Kidney (tissue), 14 donors: ENCODE measurements around the gene ADTRP. TPM values are rescaled to one million over a fixed set of nuclear protein-coding genes. Genes with fewer than 3 reads are reported as not detected.
A peak's percentile ranks its signal among the peaks of the same experiment; 100 is the strongest.

ENCODE experiments used
- DNase-seq, 5 donors: peaks; one replicate each; pipeline ENCODE4 v3.0.0-alpha.2; 2013 to 2020
- FAIRE-seq: peaks from 2 replicates; lab custom pipeline; 2012; peaks lifted over from hg19 to GRCh38; lab: Jason Lieb, UNC
- H3K27ac ChIP-seq, 2 donors: one replicate each; pipeline ENCODE4 v1.7.0; 2013; ENCODE audit warnings: low read depth in 2 of 2, low read length in 2 of 2, inconsistent platforms in 1 of 2
- H3K27me3 ChIP-seq: one replicate; pipeline ENCODE4 v1.7.1; 2013; ENCODE audit warnings: low read length, inconsistent platforms; ENCODE audit not compliant: control insufficient read depth, insufficient read depth
- H3K36me3 ChIP-seq, 3 donors: one replicate each; pipeline versions ENCODE4 v1.7.0 to v1.7.1; 2013; ENCODE audit warnings: low read length in 3 of 3, control low read depth in 1 of 3, inconsistent platforms in 1 of 3; ENCODE audit not compliant: insufficient read depth in 3 of 3, control insufficient read depth in 2 of 3
- H3K4me1 ChIP-seq, 3 donors: one replicate each; pipeline versions ENCODE4 v1.7.0 to v1.7.1; 2013; ENCODE audit warnings: low read length in 3 of 3, inconsistent platforms in 1 of 3, low read depth in 1 of 3; ENCODE audit not compliant: control insufficient read depth in 2 of 3, insufficient read depth in 2 of 3
- H3K4me3 ChIP-seq, 3 donors: one replicate each; pipeline versions ENCODE4 v1.7.0 to v1.8.1; 2013; ENCODE audit warnings: low read length in 3 of 3, control low read depth in 1 of 3, inconsistent platforms in 1 of 3
- H3K9ac ChIP-seq, 3 donors: one replicate each; pipeline versions ENCODE4 v1.7.0 to v1.7.1; 2013; ENCODE audit warnings: low read length in 3 of 3, control low read depth in 1 of 3, inconsistent platforms in 1 of 3
- H3K9me3 ChIP-seq, 3 donors: one replicate each; pipeline versions ENCODE4 v1.7.0 to v1.7.1; 2013; ENCODE audit warnings: low read length in 3 of 3, control low read depth in 1 of 3, inconsistent platforms in 1 of 3; ENCODE audit not compliant: control insufficient read depth in 2 of 3, insufficient read depth in 1 of 3
- intact Hi-C: fragments of 100-400 bp; cut with DNase I; formaldehyde crosslinking; loops from one replicate; pipeline ENCODE4 v1.11.1; 2022
- polyA plus RNA-seq: library from polyadenylated mRNA; stranded (reverse); fragments of 350-450 nt; fragmentation: Illumina TruSeq; extraction: RNeasy Lipid Tissue Mini Kit (QIAGEN cat#74804); gene quantifications from one replicate; pipeline ENCODE4 v1.2.3, GENCODE V29; 2014; ENCODE audit warnings: low read depth, low replicate concordance; ENCODE audit not compliant: insufficient read depth
- total RNA-seq: library from RNA; stranded (reverse); fragmentation: NEBNext Ultra II Directional; extraction: Animal tissue kit (Norgen Biotek cat#: 25700); gene quantifications from one replicate; pipeline ENCODE4 v1.2.1, GENCODE V29; 2021
- TF ChIP-seq, protein P1 (sequence below): IDR thresholded peaks from 3 replicates; pipeline ENCODE4 v1.5.1; 2012; ENCODE audit warnings: mild to moderate bottlenecking, moderate library complexity, borderline replicate concordance; ENCODE audit not compliant: insufficient read depth; ENCODE audit errors: extremely low read depth
- donor health status: control.
- donor health status: control.
- donor health status: control.
- donor health status: control.
- donor health status: control.
- donor health status: DM: yes; HTN: yes; CAD: no.
- donor health status: Normal renal cell carcinoma (clear cell type).

Gene ADTRP
- total and polyA plus RNA-seq, 2 donors from 2014 or later: 2.7 to 5.9 TPM

DNA sequence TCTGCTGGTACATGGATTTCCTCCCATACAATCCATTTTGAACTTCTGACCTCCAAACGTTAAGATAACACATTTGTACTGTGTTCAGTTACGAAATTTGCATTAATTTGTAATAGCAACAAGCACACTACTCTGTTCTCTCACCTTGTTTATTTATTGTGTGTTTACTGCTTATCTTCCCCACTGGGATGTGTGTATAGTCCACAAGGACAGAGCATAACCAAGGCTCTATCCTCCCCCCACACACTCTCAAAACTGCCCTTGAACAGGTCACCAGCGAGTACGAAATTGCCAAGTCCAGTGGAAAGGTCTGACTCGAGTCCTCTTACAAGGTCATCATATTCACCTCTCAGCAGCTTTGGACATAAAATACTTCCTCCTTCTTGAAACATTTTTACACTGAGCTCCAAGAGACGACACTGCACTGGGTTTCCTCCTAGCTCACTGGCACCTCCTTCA is 18.6 kb downstream of the ADTRP start:
- Histone ChIP-seq H3K4me1 (peaks cover 0 to 14% (median 10%) of the 10 kb centered on the region in 3 donors), H3K4me3 (no peak overlapping the region), H3K9me3 (peaks cover 0 to 3% (median 0%) of the 10 kb centered on the region in 3 donors), H3K9ac (no peak overlapping the region), H3K27me3 (no peaks in the 10 kb centered on the region), H3K27ac (peak overlapping the region in 1 of 2 donors; percentile 19), H3K36me3 (no peaks in the 10 kb centered on the region)
- intact Hi-C loops: no loop called here
- TF ChIP-seq, protein P1, sequence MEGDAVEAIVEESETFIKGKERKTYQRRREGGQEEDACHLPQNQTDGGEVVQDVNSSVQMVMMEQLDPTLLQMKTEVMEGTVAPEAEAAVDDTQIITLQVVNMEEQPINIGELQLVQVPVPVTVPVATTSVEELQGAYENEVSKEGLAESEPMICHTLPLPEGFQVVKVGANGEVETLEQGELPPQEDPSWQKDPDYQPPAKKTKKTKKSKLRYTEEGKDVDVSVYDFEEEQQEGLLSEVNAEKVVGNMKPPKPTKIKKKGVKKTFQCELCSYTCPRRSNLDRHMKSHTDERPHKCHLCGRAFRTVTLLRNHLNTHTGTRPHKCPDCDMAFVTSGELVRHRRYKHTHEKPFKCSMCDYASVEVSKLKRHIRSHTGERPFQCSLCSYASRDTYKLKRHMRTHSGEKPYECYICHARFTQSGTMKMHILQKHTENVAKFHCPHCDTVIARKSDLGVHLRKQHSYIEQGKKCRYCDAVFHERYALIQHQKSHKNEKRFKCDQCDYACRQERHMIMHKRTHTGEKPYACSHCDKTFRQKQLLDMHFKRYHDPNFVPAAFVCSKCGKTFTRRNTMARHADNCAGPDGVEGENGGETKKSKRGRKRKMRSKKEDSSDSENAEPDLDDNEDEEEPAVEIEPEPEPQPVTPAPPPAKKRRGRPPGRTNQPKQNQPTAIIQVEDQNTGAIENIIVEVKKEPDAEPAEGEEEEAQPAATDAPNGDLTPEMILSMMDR: no peak
- no peak for DNase-seq
- FAIRE-seq: no peak

DNA sequence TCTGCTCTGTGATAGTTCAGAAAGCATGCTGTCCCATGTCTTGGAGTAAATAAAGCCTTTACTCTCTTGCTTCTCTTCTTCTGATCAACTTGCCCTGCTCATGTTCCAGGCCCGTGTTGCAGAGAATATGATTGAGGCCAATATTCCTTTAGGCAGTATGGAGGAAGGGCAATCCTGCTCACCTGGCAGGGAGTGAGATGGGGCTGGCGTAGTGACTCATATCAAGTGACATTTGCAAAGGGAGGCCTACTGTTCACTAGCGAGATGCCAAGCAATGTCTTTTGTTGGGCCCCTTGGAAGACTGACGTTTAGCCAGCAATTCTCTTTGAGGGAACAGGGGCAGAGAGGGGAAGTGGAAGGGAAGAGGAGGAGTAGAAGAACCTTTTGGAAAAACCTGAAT is 19.7 kb downstream of the ADTRP start:
- DNase-seq: no peak
- intact Hi-C loops: no loop called here
- Histone ChIP-seq H3K9me3 (peaks cover 0 to 3% (median 0%) of the 10 kb centered on the region in 3 donors), H3K4me3 (no peak overlapping the region), H3K36me3 (no peaks in the 10 kb centered on the region), H3K27ac (no peak overlapping the region), H3K27me3 (no peaks in the 10 kb centered on the region), H3K4me1 (peaks cover 0 to 14% (median 10%) of the 10 kb centered on the region in 3 donors), H3K9ac (no peak overlapping the region)
- no peak for FAIRE-seq
- TF ChIP-seq, protein P1: no peak

DNA sequence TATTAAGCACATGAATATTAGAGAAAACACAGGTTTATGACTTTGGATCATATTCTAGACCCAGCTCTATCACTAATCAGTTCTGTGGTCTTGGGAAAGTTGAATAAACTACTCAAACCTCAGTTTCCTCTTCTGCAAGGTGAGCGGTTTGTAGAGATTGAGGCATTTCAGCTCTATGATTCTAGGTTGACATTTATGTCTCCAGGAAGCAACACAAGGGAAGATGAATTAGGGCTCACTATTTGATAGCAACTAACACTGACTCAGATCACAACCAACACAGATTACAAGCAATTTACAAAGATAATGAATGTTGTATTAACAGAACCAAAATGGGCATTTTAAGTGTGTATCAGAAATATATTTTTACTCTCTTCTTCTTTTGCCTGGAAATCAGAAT is 21.9 kb downstream of the ADTRP start:
- no peaks in the 10 kb centered on the region for H3K27me3 ChIP-seq
- peaks cover 0 to 3% (median 0%) of the 10 kb centered on the region in 3 donors for H3K9me3 ChIP-seq
- intact Hi-C loops: no loop called here
- H3K4me1 ChIP-seq: peaks cover 0 to 3% (median 0%) of the 10 kb centered on the region in 3 donors
- FAIRE-seq (no peak), DNase-seq (no peak)
- H3K9ac ChIP-seq: no peak overlapping the region
- no peaks in the 10 kb centered on the region for H3K36me3 ChIP-seq
- no peak overlapping the region for H3K27ac ChIP-seq
- H3K4me3 ChIP-seq: no peak overlapping the region
- TF ChIP-seq, protein P1: no peak

DNA sequence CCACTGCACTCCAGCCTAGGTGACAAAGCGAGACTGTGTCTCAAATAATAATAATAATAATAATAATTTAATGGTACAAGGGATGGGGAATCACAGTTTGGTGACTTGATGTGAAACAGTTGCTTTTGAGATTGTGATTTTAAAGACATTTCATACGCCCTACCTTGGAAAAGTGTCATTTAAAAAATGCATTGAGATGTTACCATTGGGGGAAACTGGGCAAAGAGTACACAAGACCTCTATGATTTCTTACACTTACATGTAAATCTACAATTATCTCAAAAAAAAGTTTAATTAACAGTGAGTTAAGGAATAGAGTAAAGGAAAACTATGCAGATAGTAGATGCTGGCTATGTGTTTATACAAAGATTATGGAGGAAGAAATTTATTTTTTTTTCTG is 22.3 kb downstream of the ADTRP start:
- H3K4me3 ChIP-seq: no peak overlapping the region
- no peaks in the 10 kb centered on the region for H3K36me3 ChIP-seq
- DNase-seq: no peak
- TF ChIP-seq, protein P1: no peak
- intact Hi-C loops: no loop called here
- H3K27ac ChIP-seq: no peak overlapping the region
- no peak for FAIRE-seq
- no peaks in the 10 kb centered on the region for H3K27me3 ChIP-seq
- peaks cover 0 to 3% (median 0%) of the 10 kb centered on the region in 3 donors for H3K9me3 ChIP-seq
- H3K9ac ChIP-seq: no peak overlapping the region
- H3K4me1 ChIP-seq: no peaks in the 10 kb centered on the region
